GM23248 (cell line): Measurements from ENCODE around the gene RNF227. TPM values are rescaled to one million over a fixed set of nuclear protein-coding genes. Genes with fewer than 3 reads are reported as not detected.

Experiments
- DNase-seq: peaks from one replicate; pipeline ENCODE4 v3.0.0-alpha.2; 2015
- H2AFZ ChIP-seq: fragments of 200-600 bp; sonication (generic); 2 replicates; pipeline ENCODE4 v1.6.1; 2016; ENCODE audit warnings: antibody characterized with exemption
- H3F3A ChIP-seq: fragments of 200-600 bp; sonication (generic); 2 replicates; pipeline ENCODE4 v1.6.1; 2016; ENCODE audit warnings: mild to moderate bottlenecking, antibody characterized with exemption, mixed run types; ENCODE audit not compliant: insufficient read depth
- H3K27ac ChIP-seq: fragments of 200-600 bp; sonication (generic); 2 replicates; pipeline ENCODE4 v1.5.1; 2016; ENCODE audit warnings: mild to moderate bottlenecking
- H3K27me3 ChIP-seq: fragments of 200-600 bp; sonication (generic); replicated peaks from 2 replicates; pipeline ENCODE4 v1.6.1; 2016; ENCODE audit warnings: mild to moderate bottlenecking; ENCODE audit not compliant: insufficient read depth
- H3K36me3 ChIP-seq: fragments of 200-600 bp; sonication (generic); 2 replicates; pipeline ENCODE4 v1.6.1; 2016; ENCODE audit warnings: low read depth, mild to moderate bottlenecking
- H3K4me1 ChIP-seq: fragments of 200-600 bp; sonication (generic); 2 replicates; pipeline ENCODE4 v1.6.1; 2016; ENCODE audit warnings: mild to moderate bottlenecking; ENCODE audit not compliant: insufficient read depth
- H3K4me2 ChIP-seq: fragments of 200-600 bp; sonication (generic); one replicate; pipeline ENCODE4 v1.6.1; 2016; ENCODE audit warnings: mild to moderate bottlenecking; ENCODE audit not compliant: unreplicated experiment
- H3K4me3 ChIP-seq: fragments of 200-600 bp; sonication (generic); 2 replicates; pipeline ENCODE4 v1.5.1; 2016; ENCODE audit warnings: mild to moderate bottlenecking
- H3K79me2 ChIP-seq: fragments of 200-600 bp; sonication (generic); 2 replicates; pipeline ENCODE4 v1.6.1; 2016; ENCODE audit warnings: mild to moderate bottlenecking; ENCODE audit not compliant: insufficient read depth
- H3K9ac ChIP-seq: fragments of 200-600 bp; sonication (generic); 2 replicates; pipeline ENCODE4 v1.6.1; 2016; ENCODE audit warnings: mild to moderate bottlenecking
- H3K9me2 ChIP-seq: fragments of 200-600 bp; sonication (generic); 2 replicates; pipeline ENCODE4 v1.6.1; 2016; ENCODE audit warnings: mixed run types, mild to moderate bottlenecking, moderate library complexity; ENCODE audit not compliant: insufficient read depth
- H3K9me3 ChIP-seq: fragments of 200-600 bp; sonication (generic); one replicate; pipeline ENCODE4 v1.6.1; 2017; ENCODE audit warnings: low read depth
- H4K20me1 ChIP-seq: fragments of 200-600 bp; sonication (generic); 2 replicates; pipeline ENCODE4 v1.6.0; 2016; ENCODE audit not compliant: insufficient read depth
- EZH2 ChIP-seq: fragments of 200-600 bp; sonication (generic); IDR thresholded peaks from 2 replicates; pipeline ENCODE4 v1.6.1; 2018; ENCODE audit warnings: antibody characterized with exemption, mild to moderate bottlenecking; ENCODE audit not compliant: insufficient read depth, poor library complexity, severe bottlenecking
- EZH2phosphoT487 ChIP-seq: fragments of 200-600 bp; sonication (generic); IDR thresholded peaks from 2 replicates; pipeline ENCODE4 v1.6.1; 2018; ENCODE audit warnings: antibody characterized with exemption, moderate library complexity, mild to moderate bottlenecking, low read depth; ENCODE audit not compliant: insufficient read depth
- WGBS, 2 experiments: methylation state at CpG; one replicate each; pipeline ENCODE4 v1.1.6; 2015 to 2017; ENCODE audit warnings: low lambda C conversion rate in 2 of 2, low coverage in 1 of 2; ENCODE audit errors: missing lambda C conversion rate in 2 of 2; 5-methylcytosine and 5-hydroxymethylcytosine counted together
- in situ Hi-C: fragments of 300-500 bp; cut with MboI; formaldehyde crosslinking; loops from 2 replicates; pipeline ENCODE4 v1.15.0; 2020
- polyA plus RNA-seq: library from polyadenylated mRNA; unstranded; fragments of >200 nt; fragmentation: Nextera tagmentation; extraction: Ambion mirVana; gene quantifications from 2 replicates; pipeline ENCODE4 v1.2.1, GENCODE V29; 2016
- total RNA-seq: library from RNA; depleted of rRNA; stranded (reverse); fragments of >200 nt; shearing (Covaris generic); gene quantifications from 2 replicates; pipeline ENCODE4 v1.2.3, GENCODE V29; 2014

Gene RNF227
- total and polyA plus RNA-seq, 2 experiments from 2014 or later, result 3.1 to 15.3 TPM

- Histone ChIP-seq H3K9me2 (no peaks in the 10 kb centered on the region), H3K9me3 (no peaks in the 10 kb centered on the region), H3K27me3 (no peaks in the 10 kb centered on the region), H3K4me1 (peaks cover 38% of the 10 kb centered on the region), H3K27ac (peak overlapping the region; percentile 90), H3F3A (peaks cover 38% of the 10 kb centered on the region), H3K4me2 (peak overlapping the region; percentile 86), H2AFZ (peak overlapping the region; percentile 77), H3K79me2 (peaks cover 27% of the 10 kb centered on the region), H4K20me1 (no peaks in the 10 kb centered on the region), H3K4me3 (peak overlapping the region; percentile 90), H3K9ac (peak overlapping the region; percentile 82), H3K36me3 (no peaks in the 10 kb centered on the region)
- DNase-seq, result peak; percentile 66
- 1% methylated on average over 14 to 48 of the region's 64 CpGs for WGBS, 2 experiments
- in situ Hi-C loops, result no loop called here
- TF ChIP-seq EZH2phosphoT487 (no peak), EZH2 (no peak)
Measured at GRCh38 chr17:7885367-7886226, 30.5 kb downstream of the RNF227 start.

- Histone ChIP-seq H3K9me3 (no peaks in the 10 kb centered on the region), H2AFZ (no peak overlapping the region), H3F3A (peaks cover 37% of the 10 kb centered on the region), H3K4me1 (peaks cover 37% of the 10 kb centered on the region), H3K4me3 (peak overlapping the region; percentile 90), H3K36me3 (no peaks in the 10 kb centered on the region), H3K79me2 (peaks cover 19% of the 10 kb centered on the region), H4K20me1 (no peaks in the 10 kb centered on the region), H3K9me2 (no peaks in the 10 kb centered on the region), H3K27me3 (no peaks in the 10 kb centered on the region), H3K27ac (peak overlapping the region; percentile 90), H3K4me2 (no peak overlapping the region), H3K9ac (peak overlapping the region; percentile 82)
- TF ChIP-seq EZH2, result no peak
- peak; percentile 43 for DNase-seq
- in situ Hi-C loops, result no loop called here
- WGBS, 2 experiments, result 2% methylated on average over 25 of the region's 100 CpGs; no CpG with 5 or more reads in 1 of the 2 experiments
Measured at GRCh38 chr17:7884581-7885366, 31.3 kb downstream of the RNF227 start.

GRCh38 chr17:7883781-7884386, 32.2 kb downstream of the RNF227 start:
- Histone ChIP-seq H3K4me3 (peak overlapping the region; percentile 73), H3K4me1 (peaks cover 28% of the 10 kb centered on the region), H3K9me2 (no peaks in the 10 kb centered on the region), H3K9me3 (no peaks in the 10 kb centered on the region), H3K27me3 (no peaks in the 10 kb centered on the region), H3K27ac (peak overlapping the region; percentile 42), H3K4me2 (peak overlapping the region; percentile 85), H3K36me3 (0 out of 2 replicates have a peak, but pooled peaks cover 3% of the 10 kb centered on the region), H2AFZ (peak overlapping the region; percentile 83), H3K9ac (peak overlapping the region; percentile 77), H3F3A (peaks cover 31% of the 10 kb centered on the region), H3K79me2 (peaks cover 10% of the 10 kb centered on the region), H4K20me1 (no peaks in the 10 kb centered on the region)
- in situ Hi-C loops, result no loop called here
- TF ChIP-seq EZH2 (no peak), EZH2phosphoT487 (no peak)
- peak; percentile 54 for DNase-seq
- WGBS, 2 experiments, result 0% methylated on average over 3 of the region's 3 CpGs

- 0 out of 2 replicates have a peak, but pooled peaks cover 3% of the 10 kb centered on the region for H3K36me3 ChIP-seq
- peaks cover 16% of the 10 kb centered on the region for H3K4me1 ChIP-seq
- no peaks in the 10 kb centered on the region for H4K20me1 ChIP-seq
- H3K9ac ChIP-seq, result no peak overlapping the region
- no peak for TF ChIP-seq EZH2
- no peak for TF ChIP-seq EZH2phosphoT487
- H3K27me3 ChIP-seq, result no peaks in the 10 kb centered on the region
- H3K4me2 ChIP-seq, result no peak overlapping the region
- no peak overlapping the region for H3K4me3 ChIP-seq
- H3K9me3 ChIP-seq, result no peaks in the 10 kb centered on the region
- no peak overlapping the region for H3K27ac ChIP-seq
- no peak overlapping the region for H2AFZ ChIP-seq
- in situ Hi-C loops, result no loop called here
- H3K9me2 ChIP-seq, result no peaks in the 10 kb centered on the region
- DNase-seq, result no peak
- 98% methylated on average over 3 of the region's 3 CpGs for WGBS, 2 experiments
- no peaks in the 10 kb centered on the region for H3K79me2 ChIP-seq
- H3F3A ChIP-seq, result peaks cover 20% of the 10 kb centered on the region
Measured at GRCh38 chr17:7882629-7883028, 33.5 kb downstream of the RNF227 start.
